MM.1S (cell line): Measurements from ENCODE around the gene NTM.

Source experiments
- EZH2 ChIP-seq: fragments of 300-600 bp; sonication (generic); optimal IDR thresholded peaks from 2 replicates; pipeline ENCODE3; 2017; ENCODE audit warnings: low read depth, mild to moderate bottlenecking, antibody characterized with exemption, low read length, mixed read lengths
- TF ChIP-seq, protein P1 (sequence below): fragments of 300-600 bp; sonication (generic); IDR thresholded peaks from 2 replicates; pipeline ENCODE4 v1.5.1; 2016; ENCODE audit warnings: antibody characterized with exemption, low read length, mixed read lengths

DNA sequence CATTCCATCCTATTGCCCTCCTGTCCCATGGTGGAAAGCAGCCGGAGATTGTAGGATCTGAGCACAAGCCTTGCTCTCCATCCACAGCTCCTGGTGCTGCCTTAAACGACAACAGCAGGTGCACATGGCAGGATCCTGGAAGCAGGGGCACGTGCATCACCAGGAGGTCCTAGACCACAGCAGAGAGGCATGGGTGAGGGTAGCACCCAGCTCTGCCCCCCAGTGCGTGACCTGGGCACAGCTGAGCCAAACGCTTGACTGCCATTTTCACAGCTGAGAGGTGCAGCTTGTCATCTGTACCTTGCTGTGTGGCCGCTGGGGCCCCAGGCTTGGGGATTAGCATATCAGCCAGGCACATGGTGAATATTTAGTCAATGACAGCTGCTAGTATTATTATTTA, 92.7 kb downstream of the NTM start:
- TF ChIP-seq, protein P1, sequence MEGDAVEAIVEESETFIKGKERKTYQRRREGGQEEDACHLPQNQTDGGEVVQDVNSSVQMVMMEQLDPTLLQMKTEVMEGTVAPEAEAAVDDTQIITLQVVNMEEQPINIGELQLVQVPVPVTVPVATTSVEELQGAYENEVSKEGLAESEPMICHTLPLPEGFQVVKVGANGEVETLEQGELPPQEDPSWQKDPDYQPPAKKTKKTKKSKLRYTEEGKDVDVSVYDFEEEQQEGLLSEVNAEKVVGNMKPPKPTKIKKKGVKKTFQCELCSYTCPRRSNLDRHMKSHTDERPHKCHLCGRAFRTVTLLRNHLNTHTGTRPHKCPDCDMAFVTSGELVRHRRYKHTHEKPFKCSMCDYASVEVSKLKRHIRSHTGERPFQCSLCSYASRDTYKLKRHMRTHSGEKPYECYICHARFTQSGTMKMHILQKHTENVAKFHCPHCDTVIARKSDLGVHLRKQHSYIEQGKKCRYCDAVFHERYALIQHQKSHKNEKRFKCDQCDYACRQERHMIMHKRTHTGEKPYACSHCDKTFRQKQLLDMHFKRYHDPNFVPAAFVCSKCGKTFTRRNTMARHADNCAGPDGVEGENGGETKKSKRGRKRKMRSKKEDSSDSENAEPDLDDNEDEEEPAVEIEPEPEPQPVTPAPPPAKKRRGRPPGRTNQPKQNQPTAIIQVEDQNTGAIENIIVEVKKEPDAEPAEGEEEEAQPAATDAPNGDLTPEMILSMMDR, result no peak
- TF ChIP-seq EZH2, result no peak
